ENCODE measurements around the gene HSPA12B.

HSPA12B gene

GRCh38 chr20:3745686-3746173 is 13.2 kb downstream of the HSPA12B start:
- Histone ChIP-seq H3K36me3 (peaks cover 5% of the 10 kb centered on the region; the same call in 1 of the 2 replicates), H3K9me3 (no peaks in the 10 kb centered on the region), H3K4me3 (no peak overlapping the region), H4K20me1 (no peaks in the 10 kb centered on the region), H3K4me1 (peaks cover 8% of the 10 kb centered on the region; the same call in 1 of the 2 replicates), H3K27ac (no peak overlapping the region), H3K9ac (no peak overlapping the region), H3K27me3 (0 out of 2 replicates have a peak, but pooled peaks cover 2% of the 10 kb centered on the region), H3K4me2 (peak overlapping the region; percentile 28)
- TF ChIP-seq Cebpa-rat (IDR thresholded peaks at IDR 0.05): no peak

- TF ChIP-seq Cebpa-rat (IDR thresholded peaks at IDR 0.05): no peak
- H4K20me1 ChIP-seq: peaks cover 5% of the 10 kb centered on the region
- no peak overlapping the region for H3K27ac ChIP-seq
Observed at GRCh38 chr20:3747471-3747870, 15.0 kb downstream of the HSPA12B start.

GRCh38 chr20:3748073-3748472 is 15.6 kb downstream of the HSPA12B start:
- H3K27me3 ChIP-seq: 0 out of 2 replicates have a peak, but pooled peaks cover 2% of the 10 kb centered on the region

More at GRCh38 chr20:3747471-3747870, 15.0 kb downstream of the HSPA12B start:
- Histone ChIP-seq H3K9me3 (no peaks in the 10 kb centered on the region), H3K4me3 (no peak overlapping the region), H3K27me3 (0 out of 2 replicates have a peak, but pooled peaks cover 2% of the 10 kb centered on the region), H3K4me1 (peaks cover 18% of the 10 kb centered on the region), H3K9ac (no peak overlapping the region), H3K4me2 (no peak overlapping the region), H3K36me3 (peaks cover 22% of the 10 kb centered on the region)

GRCh38 chr20:3749087-3749688 is 16.7 kb downstream of the HSPA12B start:
- 0 out of 2 replicates have a peak, but pooled peaks cover 2% of the 10 kb centered on the region for H3K27me3 ChIP-seq
- no peak for TF ChIP-seq Cebpa-rat (IDR thresholded peaks at IDR 0.05)
- no peak overlapping the region for H3K4me2 ChIP-seq
- peaks cover 25% of the 10 kb centered on the region for H3K4me1 ChIP-seq
- H3K4me3 ChIP-seq: no peak overlapping the region
- no peak overlapping the region for H3K27ac ChIP-seq
- no peak overlapping the region for H3K9ac ChIP-seq
- peaks cover 34% of the 10 kb centered on the region for H3K36me3 ChIP-seq
- peaks cover 22% of the 10 kb centered on the region for H4K20me1 ChIP-seq
- H3K9me3 ChIP-seq: no peaks in the 10 kb centered on the region

More at GRCh38 chr20:3748073-3748472, 15.6 kb downstream of the HSPA12B start:
- no peaks in the 10 kb centered on the region for H3K9me3 ChIP-seq
- H3K9ac ChIP-seq: no peak overlapping the region
- H3K36me3 ChIP-seq: peaks cover 26% of the 10 kb centered on the region
- H3K4me1 ChIP-seq: peaks cover 24% of the 10 kb centered on the region
- H4K20me1 ChIP-seq: peaks cover 11% of the 10 kb centered on the region
- no peak overlapping the region for H3K4me2 ChIP-seq
- H3K4me3 ChIP-seq: no peak overlapping the region
- TF ChIP-seq Cebpa-rat (IDR thresholded peaks at IDR 0.05): no peak
- H3K27ac ChIP-seq: no peak overlapping the region

- TF ChIP-seq Cebpa-rat (IDR thresholded peaks at IDR 0.05): no peak
- H3K36me3 ChIP-seq: peaks cover 41% of the 10 kb centered on the region
- H3K4me2 ChIP-seq: no peak overlapping the region
- 0 out of 2 replicates have a peak, but pooled peaks cover 2% of the 10 kb centered on the region for H3K27me3 ChIP-seq
- no peak overlapping the region for H3K9ac ChIP-seq
- no peak overlapping the region for H3K27ac ChIP-seq
- no peaks in the 10 kb centered on the region for H3K9me3 ChIP-seq
- peaks cover 25% of the 10 kb centered on the region for H3K4me1 ChIP-seq
- H3K4me3 ChIP-seq: no peak overlapping the region
- peaks cover 29% of the 10 kb centered on the region for H4K20me1 ChIP-seq
Observed at GRCh38 chr20:3749689-3750531, 17.4 kb downstream of the HSPA12B start.

GRCh38 chr20:3751305-3751674 is 18.8 kb downstream of the HSPA12B start:
- Histone ChIP-seq H3K4me2 (peak overlapping the region; percentile 74), H4K20me1 (peaks cover 43% of the 10 kb centered on the region), H3K27ac (no peak overlapping the region), H3K36me3 (peaks cover 55% of the 10 kb centered on the region), H3K27me3 (no peaks in the 10 kb centered on the region), H3K4me1 (peaks cover 17% of the 10 kb centered on the region), H3K9ac (no peak overlapping the region), H3K4me3 (peak overlapping the region; percentile 63), H3K9me3 (no peaks in the 10 kb centered on the region)
- no peak for TF ChIP-seq Cebpa-rat (IDR thresholded peaks at IDR 0.05)

- no peaks in the 10 kb centered on the region for H3K27me3 ChIP-seq
- peak overlapping the region; percentile 74 for H3K4me2 ChIP-seq
- peaks cover 60% of the 10 kb centered on the region for H3K36me3 ChIP-seq
- H3K27ac ChIP-seq: no peak overlapping the region
- peak overlapping the region; percentile 63 for H3K4me3 ChIP-seq
- H3K4me1 ChIP-seq: peaks cover 17% of the 10 kb centered on the region
- no peaks in the 10 kb centered on the region for H3K9me3 ChIP-seq
- no peak for TF ChIP-seq Cebpa-rat (IDR thresholded peaks at IDR 0.05)
- 0 out of 2 replicates have a peak overlapping the region, but pooled peaks have one; percentile 19 for H3K9ac ChIP-seq
- peaks cover 47% of the 10 kb centered on the region for H4K20me1 ChIP-seq
Observed at GRCh38 chr20:3751675-3752385, 19.3 kb downstream of the HSPA12B start.

GRCh38 chr20:3752386-3752759 is 19.9 kb downstream of the HSPA12B start:
- Histone ChIP-seq H3K4me2 (peak overlapping the region; percentile 74), H3K36me3 (peaks cover 65% of the 10 kb centered on the region), H3K27me3 (no peaks in the 10 kb centered on the region), H3K4me1 (peaks cover 17% of the 10 kb centered on the region), H3K9ac (peak overlapping the region; percentile 19; the same call in 1 of the 2 replicates), H3K9me3 (no peaks in the 10 kb centered on the region), H4K20me1 (peaks cover 47% of the 10 kb centered on the region), H3K4me3 (peak overlapping the region; percentile 63), H3K27ac (no peak overlapping the region)
- TF ChIP-seq Cebpa-rat (IDR thresholded peaks at IDR 0.05): no peak

GRCh38 chr20:3753098-3753497 is 20.6 kb downstream of the HSPA12B start:
- no peak overlapping the region for H3K27ac ChIP-seq
- no peak overlapping the region for H3K9ac ChIP-seq
- H4K20me1 ChIP-seq: peaks cover 50% of the 10 kb centered on the region
- H3K4me2 ChIP-seq: peak overlapping the region; percentile 74
- H3K9me3 ChIP-seq: no peaks in the 10 kb centered on the region
- peaks cover 72% of the 10 kb centered on the region for H3K36me3 ChIP-seq
- H3K4me1 ChIP-seq: peaks cover 17% of the 10 kb centered on the region
- no peak overlapping the region for H3K4me3 ChIP-seq
- no peak for TF ChIP-seq Cebpa-rat (IDR thresholded peaks at IDR 0.05)
- H3K27me3 ChIP-seq: no peaks in the 10 kb centered on the region
